Endothelial cell of umbilical vein (primary cell): ENCODE results near the gene IRF2. TPM values are rescaled to one million over a fixed set of nuclear protein-coding genes. Genes with fewer than 3 reads are reported as not detected.

Experiments
- BruUV-seq: library from RNA; stranded (reverse); fragments of 400-500 nt; replicated peaks from 2 replicates; lab custom pipeline; 2021; lab: Mats Ljungman, UMichigan
- CTCF ChIA-PET: fragments of 300-600, 350-600 bp; sonication (Branson Sonifier 250); formaldehyde crosslinking; loops from one replicate; lab custom pipeline; 2021; ENCODE audit warnings: antibody characterized with exemption, inconsistent platforms; lab: Charles Lee
- POLR2A ChIA-PET: fragments of 300-600, 350-600 bp; sonication (Branson Sonifier 250); formaldehyde crosslinking; loops from one replicate; lab custom pipeline; 2021; ENCODE audit warnings: antibody characterized with exemption, inconsistent platforms; lab: Charles Lee
- DNase-seq: peaks from one replicate; pipeline ENCODE4 v3.0.0-alpha.2; 2011; ENCODE audit warnings: low read depth, low spot score
- FAIRE-seq: peaks from 2 replicates; lab custom pipeline; 2011; peaks lifted over from hg19 to GRCh38; lab: Jason Lieb, UNC
- H2AFZ ChIP-seq: 2 replicates; pipeline ENCODE4 v1.6.0; 2012; ENCODE audit warnings: low read depth, low read length, control low read depth, inconsistent platforms
- H3K27ac ChIP-seq: 2 replicates; pipeline ENCODE4 v1.5.1; 2011; ENCODE audit warnings: low read depth, mild to moderate bottlenecking, control low read depth, low read length, moderate library complexity; ENCODE audit not compliant: insufficient read depth
- H3K27me3 ChIP-seq, 2 experiments: 2 replicates each; pipeline versions ENCODE4 v1.6.0 to v1.6.1; 2011; ENCODE audit warnings: low read length in 2 of 2, mixed read lengths in 1 of 2; ENCODE audit not compliant: control insufficient read depth in 2 of 2, insufficient read depth in 2 of 2
- H3K36me3 ChIP-seq, 2 experiments: 2 replicates in 1 of 2; 3 replicates in 1 of 2; pipeline ENCODE4 v1.5.1; 2011; ENCODE audit warnings: low read length in 2 of 2, mild to moderate bottlenecking in 1 of 2, moderate library complexity in 1 of 2; ENCODE audit not compliant: control insufficient read depth in 2 of 2, insufficient read depth in 2 of 2; ENCODE audit errors: extremely low read depth in 1 of 2
- H3K4me1 ChIP-seq: 3 replicates; pipeline ENCODE4 v1.5.1; 2011; ENCODE audit warnings: mild to moderate bottlenecking, low read length; ENCODE audit not compliant: control insufficient read depth, insufficient read depth; ENCODE audit errors: extremely low read depth
- H3K4me2 ChIP-seq: 2 replicates; pipeline ENCODE4 v1.6.1; 2011; ENCODE audit warnings: low read length, control low read depth, mixed read lengths; ENCODE audit not compliant: insufficient read depth
- H3K4me3 ChIP-seq, 3 experiments: fragments of 200-600 bp in 1 of 3; sonication (generic), shearing (Covaris generic) in 1 of 3; replicated peaks in 1 of 3; 2 replicates each; pipeline ENCODE4 v1.5.1; 2011 to 2016; ENCODE audit warnings: control low read depth in 3 of 3, low read length in 3 of 3, mild to moderate bottlenecking in 2 of 3, inconsistent platforms in 1 of 3, low read depth in 1 of 3, moderate library complexity in 1 of 3; ENCODE audit not compliant: insufficient read depth in 1 of 3
- H3K79me2 ChIP-seq: 2 replicates; pipeline ENCODE4 v1.6.0; 2012; ENCODE audit warnings: low read length, inconsistent platforms; ENCODE audit not compliant: control insufficient read depth, insufficient read depth
- H3K9ac ChIP-seq: replicated peaks from 2 replicates; pipeline ENCODE3; 2011; ENCODE audit warnings: low read length, control low read depth; ENCODE audit not compliant: insufficient read depth; ENCODE audit errors: extremely low read depth
- H3K9me1 ChIP-seq: replicated peaks from 3 replicates; pipeline ENCODE4 v1.6.0; 2011; ENCODE audit warnings: mild to moderate bottlenecking, low read length; ENCODE audit not compliant: control insufficient read depth, insufficient read depth; ENCODE audit errors: extremely low read depth
- H3K9me3 ChIP-seq: replicated peaks from 2 replicates; pipeline ENCODE4 v1.5.1; 2012; ENCODE audit warnings: low read length, inconsistent platforms; ENCODE audit not compliant: control insufficient read depth, insufficient read depth
- H4K20me1 ChIP-seq: replicated peaks from 2 replicates; pipeline ENCODE3; 2011; ENCODE audit warnings: mild to moderate bottlenecking, low read length; ENCODE audit not compliant: control insufficient read depth, insufficient read depth; ENCODE audit errors: extremely low read depth
- CTCF ChIP-seq, 2 donors: IDR thresholded peaks; 1 replicate in 1 of 2; 2 replicates in 1 of 2; pipeline ENCODE4 v1.5.1; 2011; ENCODE audit warnings: low read length in 2 of 2, mild to moderate bottlenecking in 2 of 2, moderate library complexity in 2 of 2, control low read depth in 1 of 2, inconsistent platforms in 1 of 2, low read depth in 1 of 2; ENCODE audit not compliant: insufficient read depth in 1 of 2; ENCODE audit errors: extremely low read depth in 1 of 2
- EZH2 ChIP-seq: IDR thresholded peaks from 2 replicates; pipeline ENCODE4 v1.6.1; 2012; ENCODE audit warnings: borderline replicate concordance, low read depth, mild to moderate bottlenecking, moderate library complexity, low read length, inconsistent platforms; ENCODE audit not compliant: severe bottlenecking
- FOS ChIP-seq: IDR thresholded peaks from 2 replicates; pipeline ENCODE4 v1.6.1; 2011; ENCODE audit warnings: mild to moderate bottlenecking, low read length, moderate library complexity, borderline replicate concordance; ENCODE audit not compliant: insufficient read depth
- MYC ChIP-seq: IDR thresholded peaks from one replicate; pipeline ENCODE4 v1.6.1; 2011; ENCODE audit warnings: mild to moderate bottlenecking, low read depth, low read length
- POLR2AphosphoS5 ChIP-seq: IDR thresholded peaks from 2 replicates; pipeline ENCODE4 v1.6.1; 2012; ENCODE audit warnings: low read depth, mild to moderate bottlenecking, control low read depth, low read length, moderate library complexity; ENCODE audit not compliant: insufficient read depth
- dilution Hi-C: fragments of 300-500 bp; cut with MboI; formaldehyde crosslinking; loops from one replicate; pipeline ENCODE4 v1.15.0; 2019; ENCODE audit warnings: low sequenced_read_pairs; ENCODE audit not compliant: extremely low pct_ligation_motif_present
- intact Hi-C: fragments of 100-400 bp; cut with micrococcal nuclease; formaldehyde crosslinking; loops from one replicate; pipeline ENCODE4 v1.10.0; 2022
- polyA plus RNA-seq, 4 experiments: library from polyadenylated mRNA; depleted of rRNA in 3 of 4; stranded (reverse) in 3 of 4; unstranded in 1 of 4; fragments of >200 nt; gene quantifications; 2 replicates each; pipeline versions ENCODE4 v1.2.1 to v1.2.3, GENCODE V29; 2011 to 2012; ENCODE audit warnings: missing spikeins in 1 of 4
- total RNA-seq: library from RNA; stranded (reverse); gene quantifications from 2 replicates; pipeline ENCODE4 v1.2.3, GENCODE V29; 2021

IRF2 gene
- total and polyA plus RNA-seq, 2 donors (not counting 3 experiments of a cell fraction or from before 2014, with no cell fraction given), result 26.9 to 27.6 TPM

DNA sequence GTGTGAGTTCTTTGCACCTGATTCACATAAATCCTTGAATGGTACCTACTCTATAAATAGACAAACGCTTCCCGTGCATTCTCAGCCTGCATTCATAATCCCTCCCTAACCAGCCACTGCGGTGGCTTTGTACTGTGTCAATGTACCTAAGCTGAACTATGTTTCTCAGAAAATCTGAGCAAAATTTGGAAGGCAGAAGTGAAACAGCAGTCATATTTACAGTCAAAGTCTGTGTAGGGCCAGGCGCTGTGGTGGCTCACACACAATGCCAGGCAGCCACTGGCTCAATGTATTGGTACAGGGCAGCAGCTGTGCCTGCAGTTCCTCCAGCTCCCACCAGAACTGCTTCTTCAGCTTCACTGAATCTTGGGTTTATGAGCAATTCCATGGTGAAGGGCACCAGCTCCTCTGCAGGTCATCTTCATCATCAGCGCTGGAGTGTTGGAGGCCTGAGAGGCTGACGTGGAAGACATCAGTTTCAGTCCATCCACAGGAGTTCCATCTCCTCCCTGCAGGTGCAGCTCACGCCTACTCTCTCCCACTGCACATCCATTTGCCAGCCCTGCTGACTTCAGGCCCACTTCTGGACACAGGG is 32.3 kb upstream of the IRF2 start:
- Histone ChIP-seq H3K9me1 (no peaks in the 10 kb centered on the region), H3K9ac (no peak overlapping the region), H3K9me3 (no peaks in the 10 kb centered on the region), H3K4me2 (no peak overlapping the region), H3K27me3 (no peaks in the 10 kb centered on the region), H3K27ac (no peak overlapping the region), H3K4me1 (peaks cover 7% of the 10 kb centered on the region), H3K36me3 (no peaks in the 10 kb centered on the region), H2AFZ (no peak overlapping the region), H3K4me3 (no peak overlapping the region), H3K79me2 (no peaks in the 10 kb centered on the region), H4K20me1 (no peaks in the 10 kb centered on the region)
- POLR2A ChIA-PET, result interaction anchor here (0.6 kb wide), 1 partner anchor 32 kb away, joined by 6 read pairs; the partner anchor contains the start of gene IRF2
- BruUV-seq, result no TSS peak
- dilution Hi-C loops (no loop called here), intact Hi-C loops (no loop called here)
- CTCF ChIA-PET, result interaction anchor here (1.1 to 2.7 kb wide), 6 partner anchors 8 to 244 kb away, joined by 3 to 8 read pairs (median 6); no protein-coding TSS in a partner anchor
- TF ChIP-seq CTCF (IDR thresholded peaks at IDR 0.05; ENCODE audit: extremely low read depth in 1 of 2, insufficient read depth in 1 of 2, low read depth in 1 of 2, low read length in 2 of 2) (peak in 1 of 2 donors; percentile 17), MYC (no peak)
- FAIRE-seq (no peak), DNase-seq (no peak)

GRCh38 chr4:184504385-184504784 is 30.0 kb upstream of the IRF2 start:
- Histone ChIP-seq H3K36me3 (no peaks in the 10 kb centered on the region), H3K9me1 (no peaks in the 10 kb centered on the region), H3K4me1 (peaks cover 7% of the 10 kb centered on the region), H3K27me3 (no peaks in the 10 kb centered on the region), H2AFZ (no peak overlapping the region), H3K9ac (no peak overlapping the region), H3K4me3 (no peak overlapping the region), H3K4me2 (no peak overlapping the region), H3K79me2 (no peaks in the 10 kb centered on the region), H3K27ac (no peak overlapping the region), H4K20me1 (no peaks in the 10 kb centered on the region), H3K9me3 (no peaks in the 10 kb centered on the region)
- dilution Hi-C loops, result no loop called here
- no TSS peak for BruUV-seq
- ChIA-PET CTCF (interaction anchor here (1.2 to 1.6 kb wide), 3 partner anchors 9 to 240 kb away, joined by 3 to 6 read pairs (median 4); no protein-coding TSS in a partner anchor), POLR2A (interaction anchor here (1.3 kb wide), 1 partner anchor 9 kb away, joined by 3 read pairs; no protein-coding TSS in a partner anchor)
- TF ChIP-seq POLR2AphosphoS5, result no peak
- TF ChIP-seq EZH2, result no peak
- no peak for TF ChIP-seq FOS
- TF ChIP-seq CTCF (IDR thresholded peaks at IDR 0.05; ENCODE audit: extremely low read depth in 1 of 2, insufficient read depth in 1 of 2, low read depth in 1 of 2, low read length in 2 of 2), result no peak
- no peak for TF ChIP-seq MYC
- DNase-seq (no peak), FAIRE-seq (no peak)
- intact Hi-C loops, result no loop called here
